WTC11 (cell line): Measurements from ENCODE around the gene CFHR4. TPM values are rescaled to one million over a fixed set of nuclear protein-coding genes. Genes with fewer than 3 reads are reported as not detected.

Experiments used
- ATAC-seq: fragments of 200-7000 bp; cut with Tn5 transposase; 2 replicates; pipeline ENCODE4 v1.10.0; 2021; ENCODE audit warnings: mild to moderate bottlenecking, moderate library complexity
- CTCF ChIA-PET: fragments of 300-600 bp; sonication (Branson Sonifier 250); formaldehyde crosslinking; loops from one replicate; lab custom pipeline; 2021; ENCODE audit warnings: antibody characterized with exemption; lab: Charles Lee
- POLR2A ChIA-PET: fragments of 350-600 bp; sonication (Branson Sonifier 250); formaldehyde crosslinking; loops from one replicate; lab custom pipeline; 2021; ENCODE audit warnings: antibody characterized with exemption; lab: Charles Lee
- DNase-seq: peaks from one replicate; pipeline ENCODE4 v3.0.0; 2021; ENCODE audit warnings: low spot score
- H3K27ac Mint-ChIP-seq: 2 replicates; pipeline ENCODE4 v1.8.0; 2021; ENCODE audit warnings: mixed read lengths
- H3K27me3 Mint-ChIP-seq: 2 replicates; pipeline ENCODE4 v1.8.0; 2021; ENCODE audit warnings: low read depth, mild to moderate bottlenecking, moderate library complexity, mixed read lengths
- H3K36me3 Mint-ChIP-seq: 2 replicates; pipeline ENCODE4 v1.8.0; 2021; ENCODE audit warnings: mixed read lengths
- H3K4me1 Mint-ChIP-seq: 2 replicates; pipeline ENCODE4 v1.8.0; 2022; ENCODE audit warnings: mixed read lengths
- H3K4me3 Mint-ChIP-seq: 2 replicates; pipeline ENCODE4 v1.8.0; 2021; ENCODE audit warnings: mild to moderate bottlenecking, moderate library complexity, mixed read lengths
- H3K9me3 Mint-ChIP-seq: 2 replicates; pipeline ENCODE4 v1.8.0; 2021; ENCODE audit warnings: mixed read lengths
- ARID4B ChIP-seq: sonication (generic); formaldehyde crosslinking; IDR thresholded peaks from 2 replicates; pipeline ENCODE4 v1.8.0; 2023; ENCODE audit warnings: missing genetic modification reagents, mild to moderate bottlenecking, borderline replicate concordance
- ATF6 ChIP-seq: sonication (generic); formaldehyde crosslinking; IDR thresholded peaks from 2 replicates; pipeline ENCODE4 v1.8.1; 2023; ENCODE audit warnings: mild to moderate bottlenecking, missing genetic modification reagents
- CBFB ChIP-seq: sonication (generic); formaldehyde crosslinking; IDR thresholded peaks from 2 replicates; pipeline ENCODE4 v1.8.1; 2022; ENCODE audit warnings: mild to moderate bottlenecking, low read depth, missing genetic modification reagents
- ETV6 ChIP-seq: sonication (generic); formaldehyde crosslinking; IDR thresholded peaks from 2 replicates; pipeline ENCODE4 v1.8.1; 2022; ENCODE audit warnings: mild to moderate bottlenecking, missing genetic modification reagents
- FOXP1 ChIP-seq: sonication (generic); formaldehyde crosslinking; IDR thresholded peaks from 2 replicates; pipeline ENCODE4 v1.8.0; 2022; ENCODE audit warnings: missing genetic modification reagents, mild to moderate bottlenecking, moderate library complexity, borderline replicate concordance
- FOXP4 ChIP-seq: sonication (generic); formaldehyde crosslinking; IDR thresholded peaks from 2 replicates; pipeline ENCODE4 v1.8.0; 2022; ENCODE audit warnings: mild to moderate bottlenecking, missing genetic modification reagents
- NR3C1 ChIP-seq: sonication (generic); formaldehyde crosslinking; conservative IDR thresholded peaks from 2 replicates; pipeline ENCODE4 v1.8.1; 2023; ENCODE audit warnings: low read depth, mild to moderate bottlenecking, missing genetic modification reagents
- OVOL2 ChIP-seq: fragments of 250-450 bp; sonication (Bioruptor Pico); IDR thresholded peaks from 2 replicates; pipeline ENCODE4 v1.9.0; 2021; ENCODE audit warnings: mild to moderate bottlenecking, borderline replicate concordance
- PREB ChIP-seq: sonication (generic); formaldehyde crosslinking; IDR thresholded peaks from 2 replicates; pipeline ENCODE4 v1.8.1; 2022; ENCODE audit warnings: mild to moderate bottlenecking, missing genetic modification reagents, moderate library complexity, borderline replicate concordance
- RELA ChIP-seq: sonication (generic); formaldehyde crosslinking; IDR thresholded peaks from 2 replicates; pipeline ENCODE4 v1.8.1; 2022; ENCODE audit warnings: missing genetic modification reagents, mild to moderate bottlenecking, borderline replicate concordance
- STAT6 ChIP-seq: sonication (generic); formaldehyde crosslinking; conservative IDR thresholded peaks from 2 replicates; pipeline ENCODE4 v1.8.1; 2023; ENCODE audit warnings: mild to moderate bottlenecking, low read depth, missing genetic modification reagents, moderate library complexity
- TCF7 ChIP-seq: sonication (generic); formaldehyde crosslinking; IDR thresholded peaks from 2 replicates; pipeline ENCODE4 v1.8.0; 2022; ENCODE audit warnings: mild to moderate bottlenecking, low read depth, missing genetic modification reagents, moderate library complexity
- TEAD4 ChIP-seq: sonication (generic); formaldehyde crosslinking; IDR thresholded peaks from 2 replicates; pipeline ENCODE4 v1.8.0; 2022; ENCODE audit warnings: mild to moderate bottlenecking, missing genetic modification reagents
- ZBTB21 ChIP-seq: sonication (generic); formaldehyde crosslinking; IDR thresholded peaks from 2 replicates; pipeline ENCODE4 v1.8.1; 2023; ENCODE audit warnings: mild to moderate bottlenecking, missing genetic modification reagents, borderline replicate concordance
- ZNF263 ChIP-seq: sonication (generic); formaldehyde crosslinking; IDR thresholded peaks from 2 replicates; pipeline ENCODE4 v1.8.1; 2022; ENCODE audit warnings: low read depth, mild to moderate bottlenecking, moderate library complexity, missing genetic modification reagents
- total RNA-seq: library from RNA; stranded (reverse); gene quantifications from 3 replicates; pipeline ENCODE4 v1.2.3, GENCODE V29; 2021
- TF ChIP-seq, protein P1 (sequence below): sonication (generic); formaldehyde crosslinking; IDR thresholded peaks from 2 replicates; pipeline ENCODE4 v1.8.1; 2023; ENCODE audit warnings: mild to moderate bottlenecking, moderate library complexity, missing genetic modification reagents
- TF ChIP-seq, protein P2 (sequence below): sonication (generic); formaldehyde crosslinking; IDR thresholded peaks from 2 replicates; pipeline ENCODE4 v1.8.1; 2022; ENCODE audit warnings: missing genetic modification reagents, borderline replicate concordance

The CFHR4 gene
- total RNA-seq, 1 experiment from 2014 or later: 0.42 TPM

DNA sequence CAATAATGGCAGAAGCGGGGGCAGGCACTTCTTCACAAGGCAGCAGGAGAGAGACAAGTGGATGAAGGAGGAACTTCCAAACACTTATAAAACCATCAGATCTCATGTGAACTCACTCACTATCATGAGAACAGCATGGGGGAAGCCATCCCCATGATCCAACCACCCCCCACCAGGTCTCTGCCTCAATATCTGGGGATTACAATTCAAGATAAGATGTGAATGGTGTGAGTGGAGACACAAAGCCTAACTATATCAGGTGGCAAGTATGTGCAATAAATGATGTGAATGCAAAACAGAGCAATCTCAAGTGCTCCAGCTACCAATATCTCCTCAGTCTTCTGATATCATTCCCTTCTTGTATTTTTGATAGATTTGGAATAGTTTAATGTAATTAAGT is 68.1 kb downstream of the CFHR4 start (continued):
- no peak for TF ChIP-seq CBFB (CRISPR knock-in tag)
- TF ChIP-seq NR3C1 (CRISPR knock-in tag): no peak
- TF ChIP-seq ATF6: no peak
- TF ChIP-seq FOXP4: no peak
- no peak for TF ChIP-seq ARID4B
- no peak for TF ChIP-seq ZNF263
- TF ChIP-seq PREB (CRISPR knock-in tag): no peak
- no peak for TF ChIP-seq OVOL2 (CRISPR knock-in tag)
- TF ChIP-seq, protein P1, sequence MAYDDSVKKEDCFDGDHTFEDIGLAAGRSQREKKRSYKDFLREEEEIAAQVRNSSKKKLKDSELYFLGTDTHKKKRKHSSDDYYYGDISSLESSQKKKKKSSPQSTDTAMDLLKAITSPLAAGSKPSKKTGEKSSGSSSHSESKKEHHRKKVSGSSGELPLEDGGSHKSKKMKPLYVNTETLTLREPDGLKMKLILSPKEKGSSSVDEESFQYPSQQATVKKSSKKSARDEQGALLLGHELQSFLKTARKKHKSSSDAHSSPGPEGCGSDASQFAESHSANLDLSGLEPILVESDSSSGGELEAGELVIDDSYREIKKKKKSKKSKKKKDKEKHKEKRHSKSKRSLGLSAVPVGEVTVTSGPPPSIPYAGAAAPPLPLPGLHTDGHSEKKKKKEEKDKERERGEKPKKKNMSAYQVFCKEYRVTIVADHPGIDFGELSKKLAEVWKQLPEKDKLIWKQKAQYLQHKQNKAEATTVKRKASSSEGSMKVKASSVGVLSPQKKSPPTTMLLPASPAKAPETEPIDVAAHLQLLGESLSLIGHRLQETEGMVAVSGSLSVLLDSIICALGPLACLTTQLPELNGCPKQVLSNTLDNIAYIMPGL (CRISPR knock-in tag): no peak
- TF ChIP-seq ETV6: no peak
- TF ChIP-seq, all 79 proteins: peak for 0

GRCh38 chr1:196960854-196961253 is 73.0 kb downstream of the CFHR4 start:
- ChIA-PET CTCF (no interaction called here), POLR2A (no interaction called here)
- H3K27me3 Mint-ChIP-seq: no peaks in the 10 kb centered on the region
- peaks cover 7% of the 10 kb centered on the region for H3K9me3 Mint-ChIP-seq
- no peak overlapping the region for H3K27ac Mint-ChIP-seq
- no peak overlapping the region for H3K4me3 Mint-ChIP-seq
- H3K36me3 Mint-ChIP-seq: no peaks in the 10 kb centered on the region
- no peaks in the 10 kb centered on the region for H3K4me1 Mint-ChIP-seq
- DNase-seq: no peak
- ATAC-seq: no peak
- TF ChIP-seq, protein P2, sequence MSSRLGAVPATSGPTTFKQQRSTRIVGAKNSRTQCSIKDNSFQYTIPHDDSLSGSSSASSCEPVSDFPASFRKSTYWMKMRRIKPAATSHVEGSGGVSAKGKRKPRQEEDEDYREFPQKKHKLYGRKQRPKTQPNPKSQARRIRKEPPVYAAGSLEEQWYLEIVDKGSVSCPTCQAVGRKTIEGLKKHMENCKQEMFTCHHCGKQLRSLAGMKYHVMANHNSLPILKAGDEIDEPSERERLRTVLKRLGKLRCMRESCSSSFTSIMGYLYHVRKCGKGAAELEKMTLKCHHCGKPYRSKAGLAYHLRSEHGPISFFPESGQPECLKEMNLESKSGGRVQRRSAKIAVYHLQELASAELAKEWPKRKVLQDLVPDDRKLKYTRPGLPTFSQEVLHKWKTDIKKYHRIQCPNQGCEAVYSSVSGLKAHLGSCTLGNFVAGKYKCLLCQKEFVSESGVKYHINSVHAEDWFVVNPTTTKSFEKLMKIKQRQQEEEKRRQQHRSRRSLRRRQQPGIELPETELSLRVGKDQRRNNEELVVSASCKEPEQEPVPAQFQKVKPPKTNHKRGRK (CRISPR knock-in tag): no peak
- TF ChIP-seq STAT6 (CRISPR knock-in tag) (no peak), ZBTB21 (CRISPR knock-in tag) (no peak), TCF7 (CRISPR knock-in tag) (no peak), ATF6 (no peak), TEAD4 (CRISPR knock-in tag) (no peak), RELA (CRISPR knock-in tag) (no peak), FOXP1 (CRISPR knock-in tag) (no peak)
